ENCODE results near the gene HSPA5.
A peak's percentile ranks its signal among the peaks of the same experiment; 100 is the strongest.

HSPA5 gene

DNA sequence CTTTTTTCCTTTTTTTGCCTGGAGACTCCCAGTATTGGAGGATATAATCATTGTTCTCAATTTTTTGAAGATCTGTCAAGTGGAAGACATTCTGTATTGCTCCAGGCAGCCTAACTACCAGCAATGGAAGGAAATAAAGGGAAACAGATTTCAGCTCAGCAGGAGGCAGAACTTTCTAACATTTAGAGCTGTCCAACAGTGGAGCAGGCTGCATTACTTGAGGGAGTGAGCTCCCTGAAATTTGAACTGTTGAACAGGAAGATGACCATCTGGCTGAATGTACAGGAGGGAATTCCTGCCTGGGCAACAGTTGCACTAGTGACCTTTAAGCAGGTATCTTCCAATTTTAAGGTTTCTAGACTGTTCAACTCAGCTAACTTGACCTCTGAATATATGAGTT lies 19.4 kb upstream of the HSPA5 start:
- Histone ChIP-seq H3K9me3 (ENCODE audit: control insufficient read depth, insufficient read depth, low read depth, low read length) (no peaks in the 10 kb centered on the region), H3K27ac (ENCODE audit: extremely low read depth, low read depth, low read length) (no peak overlapping the region), H3K36me3 (ENCODE audit: control insufficient read depth in 2 of 2, insufficient read depth in 1 of 2, low read length in 2 of 2) (peaks cover 0 to 19% of the 10 kb centered on the region in 2 experiments; a peak in 2 of 3 replicates), H3K4me3 (ENCODE audit: low read depth, low read length) (no peak overlapping the region), H3K4me1 (ENCODE audit: control insufficient read depth, insufficient read depth, low read length) (no peaks in the 10 kb centered on the region)
- TF ChIP-seq REST (tag by site-specific recombination; IDR thresholded peaks at IDR 0.05) (peak; percentile 84), GFI1B (tag by site-specific recombination; IDR thresholded peaks at IDR 0.05) (no peak)
- ChIA-PET CTCF (interaction anchor here (0.6 to 1.3 kb wide), 4 partner anchors 17 to 1231 kb away, joined by 3 to 6 read pairs (median 4); no protein-coding TSS in a partner anchor), POLR2A (interaction anchor here (0.6 to 4.8 kb wide), 3 partner anchors 16 to 97 kb away, joined by 3 to 60 read pairs (median 7); partner anchors contain the start of gene HSPA5)

- Histone ChIP-seq H3K4me3 (ENCODE audit: low read depth, low read length) (no peak overlapping the region), H3K27ac (ENCODE audit: extremely low read depth, low read depth, low read length) (no peak overlapping the region), H3K9me3 (ENCODE audit: control insufficient read depth, insufficient read depth, low read depth, low read length) (no peaks in the 10 kb centered on the region), H3K4me1 (ENCODE audit: control insufficient read depth, insufficient read depth, low read length) (no peaks in the 10 kb centered on the region), H3K36me3 (ENCODE audit: control insufficient read depth in 2 of 2, insufficient read depth in 1 of 2, low read length in 2 of 2) (peaks cover 0 to 7% of the 10 kb centered on the region in 2 experiments; a peak in 1 of 3 replicates)
- CTCF ChIA-PET: interaction anchor here (0.7 kb wide), 1 partner anchor 482 kb away, joined by 5 read pairs; the partner anchor contains the start of gene OLFML2A
- POLR2A ChIA-PET: interaction anchor here (1.0 kb wide), 1 partner anchor 18 kb away, joined by 3 read pairs; no protein-coding TSS in a partner anchor
- TF ChIP-seq, protein P1, sequence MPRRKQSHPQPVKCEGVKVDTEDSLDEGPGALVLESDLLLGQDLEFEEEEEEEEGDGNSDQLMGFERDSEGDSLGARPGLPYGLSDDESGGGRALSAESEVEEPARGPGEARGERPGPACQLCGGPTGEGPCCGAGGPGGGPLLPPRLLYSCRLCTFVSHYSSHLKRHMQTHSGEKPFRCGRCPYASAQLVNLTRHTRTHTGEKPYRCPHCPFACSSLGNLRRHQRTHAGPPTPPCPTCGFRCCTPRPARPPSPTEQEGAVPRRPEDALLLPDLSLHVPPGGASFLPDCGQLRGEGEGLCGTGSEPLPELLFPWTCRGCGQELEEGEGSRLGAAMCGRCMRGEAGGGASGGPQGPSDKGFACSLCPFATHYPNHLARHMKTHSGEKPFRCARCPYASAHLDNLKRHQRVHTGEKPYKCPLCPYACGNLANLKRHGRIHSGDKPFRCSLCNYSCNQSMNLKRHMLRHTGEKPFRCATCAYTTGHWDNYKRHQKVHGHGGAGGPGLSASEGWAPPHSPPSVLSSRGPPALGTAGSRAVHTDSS (tag by site-specific recombination; IDR thresholded peaks at IDR 0.05): no peak
- TF ChIP-seq ZNF843 (tag by site-specific recombination; IDR thresholded peaks at IDR 0.05) (no peak), ZBTB7A (tag by site-specific recombination; IDR thresholded peaks at IDR 0.05; ENCODE audit: low read depth) (no peak), SP2 (tag by site-specific recombination; IDR thresholded peaks at IDR 0.05) (no peak), ZNF24 (tag by site-specific recombination; IDR thresholded peaks at IDR 0.05) (no peak), ZNF19 (tag by site-specific recombination; IDR thresholded peaks at IDR 0.05; ENCODE audit: low read depth) (no peak), ZNF350 (tag by site-specific recombination; IDR thresholded peaks at IDR 0.05) (no peak)
- TF ChIP-seq, protein P2, sequence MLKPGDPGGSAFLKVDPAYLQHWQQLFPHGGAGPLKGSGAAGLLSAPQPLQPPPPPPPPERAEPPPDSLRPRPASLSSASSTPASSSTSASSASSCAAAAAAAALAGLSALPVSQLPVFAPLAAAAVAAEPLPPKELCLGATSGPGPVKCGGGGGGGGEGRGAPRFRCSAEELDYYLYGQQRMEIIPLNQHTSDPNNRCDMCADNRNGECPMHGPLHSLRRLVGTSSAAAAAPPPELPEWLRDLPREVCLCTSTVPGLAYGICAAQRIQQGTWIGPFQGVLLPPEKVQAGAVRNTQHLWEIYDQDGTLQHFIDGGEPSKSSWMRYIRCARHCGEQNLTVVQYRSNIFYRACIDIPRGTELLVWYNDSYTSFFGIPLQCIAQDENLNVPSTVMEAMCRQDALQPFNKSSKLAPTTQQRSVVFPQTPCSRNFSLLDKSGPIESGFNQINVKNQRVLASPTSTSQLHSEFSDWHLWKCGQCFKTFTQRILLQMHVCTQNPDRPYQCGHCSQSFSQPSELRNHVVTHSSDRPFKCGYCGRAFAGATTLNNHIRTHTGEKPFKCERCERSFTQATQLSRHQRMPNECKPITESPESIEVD (tag by site-specific recombination; IDR thresholded peaks at IDR 0.05): 0 out of 2 replicates have a peak, but pooled peaks have one; percentile 18
Observed at GRCh38 chr9:125258832-125259534, 17.8 kb upstream of the HSPA5 start.

DNA sequence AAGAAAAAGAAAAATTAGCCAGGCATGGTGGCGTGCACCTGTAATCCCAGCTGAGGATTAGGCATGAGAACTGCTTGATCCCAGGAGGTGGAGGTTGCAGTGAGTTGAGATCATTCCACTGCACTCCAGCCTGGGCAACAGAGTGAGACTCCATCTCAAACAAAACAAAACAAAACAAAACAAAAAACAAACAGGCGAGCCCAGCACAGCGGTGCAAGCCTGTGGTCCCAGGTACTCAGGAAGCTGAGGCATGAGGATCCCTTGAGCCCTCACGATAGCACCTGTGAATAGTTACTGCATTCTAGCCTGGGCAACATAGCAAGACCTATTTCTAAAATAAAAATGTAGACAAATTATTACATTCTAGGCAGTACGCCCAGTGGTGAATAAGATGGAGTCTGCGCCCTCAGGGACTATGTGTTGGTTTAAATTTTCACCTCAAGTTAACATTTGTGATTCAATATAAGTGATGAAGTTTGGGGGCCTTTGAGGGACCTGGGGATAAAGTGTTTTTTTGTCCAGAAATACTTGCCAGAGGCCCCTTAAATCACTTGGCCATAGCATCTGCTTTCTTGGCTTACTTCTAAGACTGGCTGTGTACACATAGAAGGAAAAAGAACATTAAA lies 17.1 kb upstream of the HSPA5 start:
- H3K4me1 ChIP-seq (ENCODE audit: control insufficient read depth, insufficient read depth, low read length): no peaks in the 10 kb centered on the region
- TF ChIP-seq ZNF121 (tag by site-specific recombination; IDR thresholded peaks at IDR 0.05) (peak; percentile 64), GLI4 (tag by site-specific recombination; IDR thresholded peaks at IDR 0.05) (no peak), SCRT1 (tag by site-specific recombination; IDR thresholded peaks at IDR 0.05; ENCODE audit: borderline replicate concordance) (no peak)
- H3K4me3 ChIP-seq (ENCODE audit: low read depth, low read length): no peak overlapping the region
- ChIA-PET POLR2A (interaction anchor here (1.0 to 1.6 kb wide), 2 partner anchors 14 to 17 kb away, joined by 3 to 4 read pairs; no protein-coding TSS in a partner anchor), CTCF (interaction anchor here (0.7 kb wide), 3 partner anchors 20 to 1298 kb away, joined by 3 to 4 read pairs (median 3); no protein-coding TSS in a partner anchor)
- H3K27ac ChIP-seq (ENCODE audit: extremely low read depth, low read depth, low read length): no peak overlapping the region
- H3K9me3 ChIP-seq (ENCODE audit: control insufficient read depth, insufficient read depth, low read depth, low read length): no peaks in the 10 kb centered on the region
- H3K36me3 ChIP-seq (ENCODE audit: control insufficient read depth in 2 of 2, insufficient read depth in 1 of 2, low read length in 2 of 2): no peaks in the 10 kb centered on the region

Data from HEK293 (cell line).